Activated CD8-positive, alpha-beta memory T cell treated with anti-CD3 and anti-CD28 coated beads, Interleukin-2, amount 50 U/mL, for 24 hours (primary cell): ENCODE results near the gene ITPR2.
"Not testable (repeated sequence)": the region's sequence is repeated elsewhere in the genome, so short reads cannot be mapped to it uniquely, and the experiment has no call there.

Experiments
- DNase-seq: peaks from one replicate; pipeline ENCODE4 v3.0.0-alpha.2; 2020; ENCODE audit errors: extremely low read depth

ITPR2 gene

DNA sequence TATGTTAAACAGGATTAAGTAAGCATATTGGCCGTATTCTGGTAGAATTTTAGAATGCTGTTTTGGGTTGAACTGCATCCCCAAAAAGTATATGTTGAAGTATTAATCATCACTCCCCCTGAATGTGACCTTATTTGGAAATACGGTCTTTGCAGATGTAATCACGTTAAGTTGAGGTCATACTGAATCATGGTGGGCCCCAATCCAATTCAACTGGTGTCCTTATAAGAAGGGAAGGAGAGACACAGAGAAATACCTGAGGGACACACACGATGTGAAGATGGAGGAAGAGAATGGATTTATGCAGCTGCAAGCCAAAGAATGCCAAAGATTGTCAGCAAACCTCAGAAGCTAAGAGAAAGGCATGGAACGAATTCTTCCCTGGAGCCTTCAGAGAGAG is 268.6 kb downstream of the ITPR2 start:
- no peak for DNase-seq

DNA sequence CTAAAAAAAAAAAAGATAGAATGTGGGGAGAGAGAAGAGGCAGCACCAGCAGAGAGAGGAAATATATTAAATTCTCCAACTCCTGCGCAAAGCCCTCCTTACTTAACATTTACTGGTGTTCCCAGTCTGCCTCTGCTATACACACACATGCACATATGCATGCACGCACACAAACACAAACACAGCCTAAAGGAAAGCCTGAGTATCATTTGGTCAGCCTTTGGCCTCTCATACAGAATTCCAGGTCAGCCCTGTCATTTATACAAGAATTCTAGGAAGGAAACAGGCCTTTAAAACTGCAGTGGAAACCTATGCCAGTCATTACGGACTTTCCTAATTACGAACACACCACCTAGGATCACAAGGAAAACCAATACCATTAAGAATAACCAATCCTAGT is 269.4 kb downstream of the ITPR2 start:
- DNase-seq: no peak

DNA sequence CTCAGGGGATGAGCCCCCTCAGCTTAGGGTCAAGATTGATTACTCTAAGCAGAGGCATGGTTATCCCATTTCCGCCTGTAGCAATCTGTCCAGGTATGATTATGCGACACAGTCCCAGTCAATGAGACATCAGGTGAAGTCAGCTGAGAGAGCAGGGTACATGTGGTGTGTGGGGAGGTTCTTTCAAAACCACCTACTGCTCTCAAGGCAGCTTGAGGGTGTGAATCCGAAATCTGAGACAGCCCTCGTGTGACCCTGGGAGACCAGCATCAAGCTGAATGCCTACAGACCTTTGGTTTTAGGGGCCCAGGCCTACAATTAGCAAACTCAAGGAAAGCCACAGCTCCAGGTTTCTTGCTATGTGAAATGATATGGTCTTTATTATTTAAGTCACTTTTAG is 275.7 kb downstream of the ITPR2 start:
- no peak for DNase-seq

DNA sequence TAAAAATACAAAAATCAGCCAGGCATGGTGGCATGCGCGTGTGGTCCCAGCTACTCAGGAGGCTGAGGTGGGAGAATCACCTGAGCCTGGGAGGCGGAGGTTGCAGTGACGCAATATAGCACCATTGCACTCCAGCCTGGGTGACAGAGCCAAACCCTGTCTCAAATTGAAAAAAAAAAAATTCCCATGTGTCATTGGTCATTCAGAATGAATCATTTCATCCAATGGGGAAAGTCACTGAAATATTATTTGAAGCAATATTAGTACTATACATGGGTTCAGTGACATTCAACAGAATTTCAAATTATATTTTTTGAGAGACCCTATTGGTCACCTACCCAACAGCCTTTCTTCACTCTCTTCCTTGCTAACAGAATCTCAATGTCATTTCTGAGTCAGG is 276.1 kb downstream of the ITPR2 start:
- DNase-seq: no peak

DNA sequence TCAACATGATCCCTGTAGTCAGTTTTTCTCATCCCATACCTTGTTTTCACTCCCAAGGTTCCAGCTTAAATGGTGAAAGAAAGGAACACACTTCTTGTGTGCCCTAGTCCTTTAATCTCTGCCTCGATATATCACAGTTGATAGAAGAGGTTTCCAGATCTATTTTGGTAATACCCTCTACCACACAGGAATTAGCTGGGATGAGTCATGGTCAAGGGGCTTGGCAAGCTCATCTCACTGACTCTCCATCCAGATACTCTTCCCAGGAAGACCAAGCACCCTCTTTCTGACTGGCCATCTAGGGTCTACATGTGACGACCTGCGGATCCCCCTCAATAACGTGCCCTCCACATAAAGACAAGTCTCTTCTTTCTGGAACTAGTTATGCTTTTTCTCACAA is 277.9 kb downstream of the ITPR2 start:
- DNase-seq: no peak

DNA sequence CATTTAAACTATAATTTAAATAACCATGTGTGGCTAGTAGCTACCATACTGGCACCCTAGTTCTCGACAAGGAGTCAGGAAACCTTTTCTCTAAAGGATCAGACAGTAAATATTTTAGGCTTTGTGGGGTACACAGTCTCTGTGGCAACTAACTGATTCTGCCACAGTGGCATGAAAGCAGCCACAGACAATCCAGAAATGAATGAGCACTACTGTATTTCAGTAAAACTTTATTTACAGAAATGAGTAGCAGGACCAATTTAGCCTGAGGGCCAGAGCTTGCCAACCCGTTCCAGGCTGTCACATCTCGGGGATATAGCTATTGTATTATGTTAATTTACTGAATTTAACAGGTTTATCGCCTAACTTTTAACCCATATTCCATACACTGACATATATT is 278.7 kb downstream of the ITPR2 start:
- DNase-seq: no peak

DNA sequence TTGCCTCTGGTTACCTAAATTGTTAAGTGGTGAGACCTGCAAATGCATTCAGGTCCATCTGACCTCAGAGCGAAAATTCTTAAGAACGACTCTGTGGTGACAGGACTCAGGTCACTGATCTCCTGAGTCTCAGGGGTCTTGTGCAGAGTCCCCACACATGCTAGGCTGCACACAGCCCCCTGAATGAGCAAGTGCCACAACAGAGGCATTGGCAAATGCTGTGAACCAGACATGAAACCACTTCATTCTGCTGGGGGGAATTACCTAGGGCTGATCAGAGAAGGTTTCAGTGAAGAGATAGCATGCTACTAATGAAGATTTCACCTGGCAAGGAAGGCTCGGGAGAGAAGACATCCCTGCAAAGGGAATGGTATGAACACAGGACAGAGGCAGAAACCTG is 281.6 kb downstream of the ITPR2 start:
- no peak for DNase-seq

DNA sequence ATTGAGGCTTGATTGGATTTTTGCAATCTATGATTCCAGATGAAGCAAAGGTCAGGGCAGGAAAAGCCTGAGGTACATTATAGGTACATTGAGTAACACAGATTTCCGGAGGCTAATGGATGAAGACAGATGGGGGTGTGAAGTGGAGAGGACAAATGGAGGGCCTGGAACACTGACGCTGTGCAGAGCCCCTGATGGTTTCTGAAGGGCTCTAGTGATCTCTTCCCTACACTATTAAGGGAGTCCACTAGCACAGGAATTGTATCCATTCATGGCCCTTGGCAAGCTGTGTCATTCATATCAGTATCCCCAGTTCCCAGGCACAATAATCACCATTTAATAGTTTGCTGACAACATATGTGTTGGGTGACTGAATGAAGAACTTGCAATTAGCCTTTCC is 284.8 kb downstream of the ITPR2 start:
- DNase-seq: no peak

DNA sequence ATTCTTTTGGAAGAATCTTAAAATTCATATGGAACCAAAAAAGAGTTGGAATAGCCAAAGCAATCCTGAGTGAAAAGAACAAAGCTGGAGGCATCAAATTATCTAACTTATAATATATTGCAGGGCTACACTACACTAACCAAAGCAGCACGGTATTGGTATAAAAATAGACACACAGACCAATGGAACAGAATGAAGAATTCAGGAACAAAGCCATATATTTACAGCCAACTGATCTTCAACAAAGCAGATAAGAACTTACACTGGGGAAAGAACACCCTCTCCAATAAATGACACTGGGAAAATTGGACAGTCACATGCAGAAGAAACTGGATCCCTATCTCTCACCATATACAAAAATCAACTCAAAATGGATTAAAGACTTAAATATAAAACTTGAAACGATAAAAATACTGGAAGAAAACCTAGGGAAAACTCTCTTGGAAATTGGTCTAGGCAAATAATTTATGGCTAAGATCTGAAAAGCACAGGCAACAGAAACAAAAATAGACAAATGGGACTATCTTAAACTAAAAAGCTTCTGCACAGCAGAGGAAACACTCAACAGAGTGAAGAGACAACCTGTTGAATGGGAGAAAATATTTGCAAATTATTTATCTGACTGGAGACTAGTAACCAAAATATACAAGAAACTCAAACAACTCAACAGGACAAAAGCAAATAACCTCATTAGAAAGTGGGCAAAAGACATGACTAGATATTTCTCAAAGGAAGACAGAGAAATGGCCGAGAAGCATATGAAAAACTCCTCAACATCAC is 286.3 kb downstream of the ITPR2 start:
- DNase-seq: no peak

DNA sequence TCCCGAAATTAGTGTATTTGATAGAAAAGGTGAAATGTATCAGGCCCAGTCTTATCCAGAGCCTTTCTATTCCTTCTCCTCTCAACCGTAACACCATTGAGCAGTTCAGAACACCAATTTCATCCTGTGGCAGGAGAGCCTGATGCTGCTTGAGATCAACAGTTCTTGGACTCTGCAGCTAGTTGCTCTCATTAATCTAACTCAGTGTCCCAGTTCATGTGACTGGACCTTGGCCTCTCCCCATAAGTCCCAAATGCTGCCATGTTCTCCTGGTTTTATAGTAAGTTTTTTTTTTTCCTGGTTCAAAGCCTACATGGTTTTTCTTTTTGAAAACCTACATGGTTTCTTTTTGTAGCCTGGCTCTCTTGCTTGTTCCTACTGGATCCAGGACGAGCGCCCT is 293.9 kb downstream of the ITPR2 start:
- no peak for DNase-seq

DNA sequence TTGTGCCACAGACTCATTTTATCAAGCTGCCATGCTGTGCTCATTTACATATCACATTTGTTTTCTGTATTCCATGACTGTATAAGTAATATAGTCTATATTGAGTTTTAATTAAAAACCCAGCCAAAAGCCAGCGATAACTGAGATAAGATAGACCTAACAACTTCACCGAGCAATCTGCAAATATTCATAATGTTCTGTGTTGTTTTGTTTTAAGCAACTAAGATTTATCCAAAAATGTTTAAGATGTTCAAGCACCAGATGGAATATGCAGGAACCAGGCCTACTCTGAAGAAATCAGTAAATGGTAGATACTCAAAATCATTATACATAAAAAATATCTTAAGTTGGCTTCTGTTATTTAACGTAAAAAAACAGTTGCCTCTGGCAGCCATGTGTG is 295.3 kb downstream of the ITPR2 start:
- no peak for DNase-seq

DNA sequence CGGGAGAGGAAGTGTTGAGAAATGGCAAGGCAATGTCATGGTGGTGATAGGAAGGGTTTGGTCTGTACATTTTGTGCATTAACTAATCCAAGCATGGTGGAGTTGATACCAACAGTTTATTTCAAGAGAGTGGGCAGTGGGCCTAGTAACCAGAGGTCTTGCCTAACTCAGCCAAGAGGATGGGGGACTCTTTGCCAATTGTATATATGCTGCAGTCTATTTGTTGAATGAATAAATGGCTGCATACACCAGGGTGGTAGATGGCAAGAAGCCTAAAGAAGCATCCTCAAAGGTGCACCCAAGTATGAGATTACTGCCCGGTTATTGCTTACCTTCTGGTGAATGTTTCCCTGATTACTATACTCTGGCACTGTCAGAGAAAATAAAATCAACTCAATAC is 295.9 kb downstream of the ITPR2 start:
- DNase-seq: no peak

DNA sequence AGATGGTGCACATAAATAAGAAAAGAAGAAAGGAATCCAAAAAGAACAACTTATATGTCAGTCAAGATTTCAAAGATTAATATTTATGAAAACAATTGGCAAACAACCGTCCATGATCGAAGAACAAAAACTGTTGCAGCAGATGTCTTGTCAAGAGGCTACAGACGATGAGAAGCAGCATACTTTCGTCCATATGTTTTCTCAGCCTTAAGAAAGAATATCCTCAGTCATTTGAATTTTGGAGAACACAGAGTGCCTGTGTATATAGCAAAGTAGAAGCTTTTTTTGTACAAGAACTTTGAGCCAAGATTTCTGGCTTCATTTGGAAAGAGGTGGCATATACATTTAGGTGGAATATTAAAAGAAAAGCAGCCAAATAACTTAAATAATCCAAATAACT is 297.2 kb downstream of the ITPR2 start:
- DNase-seq: no peak

DNA sequence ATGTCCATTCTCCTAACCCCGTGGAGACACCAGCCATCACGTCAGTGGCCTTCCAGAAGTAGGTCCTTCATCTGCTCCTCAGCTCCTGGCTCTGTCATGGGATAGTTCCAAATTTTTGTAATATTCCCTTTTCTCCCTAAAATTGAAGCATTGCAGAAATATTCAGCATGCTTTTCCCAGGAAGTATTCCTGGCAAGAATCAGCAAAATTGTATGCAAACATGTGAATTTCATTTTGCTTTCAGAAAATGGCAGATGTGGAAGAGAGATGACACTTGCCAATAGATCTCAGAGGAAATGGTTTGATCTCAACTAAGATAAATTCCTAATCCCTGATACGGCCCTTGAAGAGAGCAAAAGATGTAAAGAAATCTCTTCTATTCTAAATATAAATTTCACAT is 298.9 kb downstream of the ITPR2 start:
- no peak for DNase-seq

DNA sequence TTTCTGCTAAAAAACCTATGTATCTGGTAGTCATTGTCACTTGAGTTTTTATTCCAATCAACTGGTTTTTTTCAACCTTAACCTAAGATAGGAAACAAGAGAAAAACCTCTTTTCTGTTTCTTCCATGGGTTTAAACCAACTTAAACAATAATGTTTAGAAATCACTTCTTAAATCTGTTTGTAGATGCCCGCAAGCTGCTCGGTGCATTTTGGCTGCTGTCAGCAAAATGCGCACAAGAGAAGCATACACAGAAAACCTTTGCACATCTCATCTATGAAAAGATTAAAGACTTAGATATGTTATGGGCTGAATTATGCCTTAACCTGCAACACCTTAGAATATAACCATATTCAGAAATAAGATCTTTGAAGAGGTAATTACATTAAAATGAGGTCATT is 299.8 kb downstream of the ITPR2 start:
- no peak for DNase-seq

DNA sequence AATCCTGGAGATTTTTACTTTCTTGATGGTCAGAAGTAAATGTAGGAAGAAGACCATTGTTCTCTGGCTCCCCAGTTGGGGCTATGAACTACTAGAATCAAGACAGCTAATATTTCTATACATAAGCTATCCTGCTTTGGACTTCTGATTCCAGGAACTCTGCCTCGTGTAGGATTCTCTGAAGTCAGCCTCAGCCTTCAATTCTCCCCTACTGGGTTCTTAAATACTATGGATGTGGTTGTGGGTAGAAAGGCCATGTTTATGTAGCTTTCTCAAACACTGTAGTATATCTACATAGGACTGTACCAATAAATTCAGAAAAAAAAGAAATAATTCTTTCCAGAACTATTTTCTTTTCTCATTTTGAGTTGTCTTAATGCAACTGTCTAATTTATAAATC is 302.5 kb downstream of the ITPR2 start:
- DNase-seq: no peak

DNA sequence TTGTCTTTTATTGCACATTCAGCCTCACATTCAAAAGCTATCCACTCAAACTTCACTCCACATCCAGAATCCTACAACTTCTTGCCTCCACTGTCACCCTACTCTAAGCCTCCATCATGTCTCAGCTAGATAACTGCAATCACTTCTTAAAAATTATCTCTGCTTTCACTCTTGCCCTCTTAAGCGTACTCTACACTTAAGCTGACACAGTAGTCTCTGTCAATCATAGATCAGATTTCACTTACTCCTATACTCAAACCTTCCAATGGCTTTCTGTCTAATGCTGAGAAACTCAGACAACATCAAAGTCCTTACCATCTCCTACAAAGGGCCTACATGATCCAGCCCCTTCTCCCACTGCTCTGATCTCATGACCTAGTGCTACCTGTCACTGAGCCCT is 304.1 kb downstream of the ITPR2 start:
- no peak for DNase-seq

DNA sequence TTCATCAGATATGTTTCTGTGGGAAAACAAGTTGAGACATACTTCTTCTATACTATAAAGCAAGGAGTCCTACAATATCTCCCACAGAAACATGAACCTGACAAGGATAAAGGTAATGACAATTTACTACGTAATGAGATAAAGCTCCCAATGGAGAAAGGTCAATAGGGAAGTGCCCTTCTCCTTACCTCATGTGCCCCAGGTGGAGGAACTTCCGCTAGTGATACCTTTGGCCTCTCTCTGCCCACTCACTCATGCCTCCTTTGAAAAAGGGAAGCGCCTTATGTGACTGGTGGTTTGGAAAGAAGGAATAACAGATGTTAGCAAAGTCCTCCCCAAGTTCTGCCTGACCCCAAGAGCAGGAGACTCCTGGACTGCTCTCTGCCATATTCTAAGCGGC is 305.3 kb downstream of the ITPR2 start:
- DNase-seq: no peak

DNA sequence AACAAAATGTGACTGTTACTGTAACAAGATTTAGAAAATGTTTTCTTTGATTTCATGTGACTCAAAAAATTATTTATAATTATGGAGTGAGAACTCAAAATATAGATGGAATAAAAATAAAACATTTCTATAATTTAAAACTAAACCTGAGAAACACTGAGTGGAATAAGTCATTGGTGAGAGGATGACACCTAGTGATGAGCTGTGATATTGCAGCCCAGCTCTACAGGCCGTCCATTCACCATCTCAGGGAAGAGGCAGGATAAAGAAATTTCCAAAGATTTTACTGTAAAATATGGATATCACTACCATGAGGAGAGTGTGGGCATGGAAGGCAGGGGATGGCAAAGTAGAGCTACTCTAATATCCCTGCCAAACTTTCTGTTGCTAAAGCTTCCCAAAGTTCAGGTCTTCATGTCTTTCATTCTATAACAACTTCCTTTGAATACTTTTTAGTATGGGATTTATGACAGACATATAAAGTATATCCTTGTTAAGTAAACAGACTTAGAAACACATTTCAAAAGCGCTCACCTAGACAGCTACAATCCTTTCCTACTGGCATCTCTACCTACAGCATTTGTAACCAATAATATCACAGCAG is 308.0 kb downstream of the ITPR2 start:
- no peak for DNase-seq

DNA sequence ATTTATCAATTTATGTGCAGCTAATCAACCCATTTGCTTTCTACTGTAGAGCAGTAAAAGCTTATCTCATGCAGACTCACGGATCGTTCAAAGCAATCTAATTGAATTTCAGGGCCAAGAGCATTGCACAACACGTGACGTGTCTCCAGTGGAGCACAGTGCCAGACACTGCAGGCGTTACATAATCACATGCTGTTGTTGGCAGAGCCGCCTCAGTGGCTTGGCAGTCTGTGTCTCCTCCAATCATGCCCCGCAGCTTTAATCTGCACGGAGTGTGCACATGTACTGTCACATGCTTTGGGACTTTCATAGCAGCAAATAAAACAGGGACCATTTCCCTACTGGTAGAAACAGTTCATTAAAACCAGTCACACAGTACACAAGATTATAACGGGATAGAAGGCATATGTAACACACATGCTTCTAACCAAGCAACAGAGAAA is 309.3 kb downstream of the ITPR2 start:
- no peak for DNase-seq

DNA sequence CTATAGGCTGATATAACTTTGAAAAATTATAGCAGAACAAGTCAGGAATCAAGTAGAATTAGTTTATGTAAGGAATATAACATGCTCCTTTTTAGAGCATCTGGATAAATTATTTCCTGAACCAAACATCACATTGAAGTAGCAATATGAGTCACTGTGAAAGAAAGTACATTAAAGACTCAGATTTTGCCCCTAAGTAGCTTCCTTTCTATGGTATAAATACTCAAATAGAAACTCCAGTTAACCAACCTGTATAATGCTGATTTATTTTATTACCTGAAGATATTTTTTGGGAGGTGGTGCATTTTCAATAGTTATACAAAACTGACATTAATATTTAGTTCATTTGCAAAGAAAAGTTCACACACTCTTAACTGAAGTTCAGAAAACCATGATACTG is 312.1 kb downstream of the ITPR2 start:
- no peak for DNase-seq

DNA sequence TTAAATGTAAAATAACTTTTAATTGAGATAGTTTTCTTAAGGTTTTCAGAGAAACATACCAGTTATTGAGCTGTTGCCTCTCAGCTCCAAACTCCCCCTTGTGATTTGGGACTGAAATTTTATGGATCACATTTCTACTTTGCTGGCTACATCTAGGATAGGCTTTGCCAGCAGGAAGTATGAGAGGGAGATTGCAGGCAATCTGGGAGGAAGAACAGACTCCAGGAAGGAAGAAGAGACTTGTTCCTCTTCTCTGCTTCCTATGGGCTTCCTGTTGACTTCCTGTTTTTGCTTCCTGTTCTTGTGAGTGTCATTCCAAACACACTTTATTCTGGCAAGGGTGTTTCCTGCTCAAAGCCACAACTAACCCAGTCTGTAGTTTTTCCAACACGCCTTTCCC is 312.9 kb downstream of the ITPR2 start:
- no peak for DNase-seq

DNA sequence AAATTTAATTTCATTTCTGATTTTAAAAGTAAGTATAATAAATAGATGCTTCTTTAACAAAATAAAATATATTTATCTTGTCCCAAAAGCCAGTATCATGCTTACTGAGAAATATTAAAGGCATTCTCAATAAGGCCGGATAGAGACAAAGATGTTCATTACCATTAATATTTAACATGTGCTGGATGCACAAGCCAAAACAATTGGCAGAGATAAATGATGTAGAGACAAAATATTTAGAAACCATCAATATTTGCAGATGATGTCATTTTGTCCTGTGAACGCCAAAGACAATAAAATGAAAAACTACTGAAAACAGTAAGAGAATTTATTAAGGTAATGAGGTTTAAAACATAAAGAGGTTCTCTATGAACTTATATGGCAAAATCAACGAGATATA is 313.5 kb downstream of the ITPR2 start:
- no peak for DNase-seq

DNA sequence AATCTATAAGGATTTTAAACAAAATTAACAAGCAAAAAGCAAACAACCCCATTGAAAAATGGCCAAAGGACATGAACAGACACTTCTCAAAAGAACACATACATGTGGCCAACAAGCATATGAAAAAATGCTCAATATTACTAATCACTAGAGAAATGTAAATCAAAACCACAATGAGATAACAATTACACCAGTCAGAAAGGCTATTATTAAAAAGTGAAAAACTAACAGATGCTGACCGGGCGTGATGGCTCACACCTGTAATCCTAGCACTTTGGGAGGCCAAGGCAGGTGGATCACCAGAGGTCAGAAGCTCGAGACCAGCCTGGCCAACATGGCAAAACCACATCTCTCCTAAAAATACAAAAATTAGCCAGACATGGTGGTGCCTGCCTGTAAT is 315.7 kb downstream of the ITPR2 start:
- DNase-seq: not testable (repeated sequence)
